22Rv1 (cell line): ENCODE data around the gene TMEM236.

Experiments
- ZFX ChIP-seq: fragments of 450-650 bp; IDR thresholded peaks from 2 replicates; pipeline ENCODE4 v1.6.1; 2017; ENCODE audit warnings: antibody characterized with exemption, borderline replicate concordance
- TF ChIP-seq, protein P1 (sequence below): fragments of 450-650 bp; IDR thresholded peaks from 2 replicates; pipeline ENCODE4 v1.5.1; 2017; ENCODE audit warnings: mild to moderate bottlenecking

GRCh38 chr10:17751781-17752445 is at the start of gene TMEM236:
- TF ChIP-seq, protein P1, sequence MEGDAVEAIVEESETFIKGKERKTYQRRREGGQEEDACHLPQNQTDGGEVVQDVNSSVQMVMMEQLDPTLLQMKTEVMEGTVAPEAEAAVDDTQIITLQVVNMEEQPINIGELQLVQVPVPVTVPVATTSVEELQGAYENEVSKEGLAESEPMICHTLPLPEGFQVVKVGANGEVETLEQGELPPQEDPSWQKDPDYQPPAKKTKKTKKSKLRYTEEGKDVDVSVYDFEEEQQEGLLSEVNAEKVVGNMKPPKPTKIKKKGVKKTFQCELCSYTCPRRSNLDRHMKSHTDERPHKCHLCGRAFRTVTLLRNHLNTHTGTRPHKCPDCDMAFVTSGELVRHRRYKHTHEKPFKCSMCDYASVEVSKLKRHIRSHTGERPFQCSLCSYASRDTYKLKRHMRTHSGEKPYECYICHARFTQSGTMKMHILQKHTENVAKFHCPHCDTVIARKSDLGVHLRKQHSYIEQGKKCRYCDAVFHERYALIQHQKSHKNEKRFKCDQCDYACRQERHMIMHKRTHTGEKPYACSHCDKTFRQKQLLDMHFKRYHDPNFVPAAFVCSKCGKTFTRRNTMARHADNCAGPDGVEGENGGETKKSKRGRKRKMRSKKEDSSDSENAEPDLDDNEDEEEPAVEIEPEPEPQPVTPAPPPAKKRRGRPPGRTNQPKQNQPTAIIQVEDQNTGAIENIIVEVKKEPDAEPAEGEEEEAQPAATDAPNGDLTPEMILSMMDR: no peak
- no peak for TF ChIP-seq ZFX
